ENCODE measurements around the gene NFE2L1. TPM values are rescaled to one million over a fixed set of nuclear protein-coding genes. Genes with fewer than 3 reads are reported as not detected.
"Not testable (repeated sequence)": the region's sequence is repeated elsewhere in the genome, so short reads cannot be mapped to it uniquely, and the experiment has no call there.

The NFE2L1 gene
- total RNA-seq, 1 donor from 2014 or later: 911 TPM

GRCh38 chr17:48058393-48059124 is 10.4 kb downstream of the NFE2L1 start:
- ATAC-seq (ENCODE audit: poor library complexity): no peak
- DNase-seq: no peak
- intact Hi-C loops (cut with DNase I): no loop called here

DNA sequence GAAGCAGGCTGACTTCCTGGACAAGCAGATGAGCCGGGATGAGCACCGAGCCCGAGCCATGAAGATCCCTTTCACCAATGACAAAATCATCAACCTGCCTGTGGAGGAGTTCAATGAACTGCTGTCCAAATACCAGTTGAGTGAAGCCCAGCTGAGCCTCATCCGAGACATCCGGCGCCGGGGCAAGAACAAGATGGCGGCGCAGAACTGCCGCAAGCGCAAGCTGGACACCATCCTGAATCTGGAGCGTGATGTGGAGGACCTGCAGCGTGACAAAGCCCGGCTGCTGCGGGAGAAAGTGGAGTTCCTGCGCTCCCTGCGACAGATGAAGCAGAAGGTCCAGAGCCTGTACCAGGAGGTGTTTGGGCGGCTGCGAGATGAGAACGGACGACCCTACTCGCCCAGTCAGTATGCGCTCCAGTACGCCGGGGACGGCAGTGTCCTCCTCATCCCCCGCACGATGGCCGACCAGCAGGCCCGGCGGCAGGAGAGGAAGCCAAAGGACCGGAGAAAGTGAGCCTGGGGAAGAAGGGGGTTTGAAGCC is 11.0 kb downstream of the NFE2L1 start:
- DNase-seq (no peak), ATAC-seq (ENCODE audit: poor library complexity) (no peak)
- intact Hi-C loops (cut with DNase I): no loop called here

- DNase-seq (no peak), ATAC-seq (ENCODE audit: poor library complexity) (no peak)
- intact Hi-C loops (cut with DNase I): no loop called here
Measured at GRCh38 chr17:48060249-48060648, 12.1 kb downstream of the NFE2L1 start.

DNA sequence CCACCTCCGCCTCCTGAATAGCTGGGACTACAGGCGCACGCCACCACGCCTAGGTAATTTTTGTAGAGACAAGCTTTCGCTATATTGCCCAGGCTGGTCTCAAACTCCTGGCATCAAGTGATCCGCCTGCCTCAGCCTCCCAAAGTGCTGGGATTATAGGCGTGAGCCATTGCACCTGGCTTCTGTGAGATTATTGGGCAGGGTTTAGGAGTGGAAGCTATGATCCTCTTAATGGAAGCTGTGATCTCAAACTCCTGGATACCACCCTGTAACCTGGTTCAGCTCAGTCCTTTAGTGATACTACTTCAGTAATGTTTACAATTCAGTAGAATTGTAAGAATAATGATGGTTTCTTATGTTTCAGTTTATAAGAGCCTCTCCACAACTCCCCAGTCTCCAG is 14.1 kb downstream of the NFE2L1 start:
- ATAC-seq (ENCODE audit: poor library complexity): no peak
- no peak for DNase-seq
- intact Hi-C loops (cut with DNase I): no loop called here

DNA sequence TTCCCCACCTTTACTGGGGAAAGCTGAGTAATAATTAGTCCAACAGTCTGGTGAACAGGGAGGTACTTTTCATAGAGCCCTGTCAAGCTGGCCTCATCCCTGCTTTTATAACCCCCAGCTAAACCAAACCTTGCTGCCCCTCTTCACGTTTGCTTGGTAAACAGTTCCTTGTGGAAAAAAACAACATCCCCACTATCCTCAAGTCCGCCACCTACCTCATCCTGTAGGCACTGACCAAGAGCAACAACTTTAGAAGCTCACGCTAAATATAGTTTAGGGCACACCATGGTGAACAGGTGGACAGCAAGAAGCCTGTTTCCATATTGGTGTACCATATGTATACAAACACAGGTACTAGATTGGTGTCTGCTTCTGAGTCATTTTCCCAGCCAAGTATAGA is 16.5 kb downstream of the NFE2L1 start:
- no peak for DNase-seq
- peak; percentile 8 for ATAC-seq (ENCODE audit: poor library complexity)
- intact Hi-C loops (cut with DNase I): no loop called here

- intact Hi-C loops (cut with DNase I): no loop called here
- DNase-seq (no peak), ATAC-seq (ENCODE audit: poor library complexity) (no peak)
Measured at GRCh38 chr17:48066192-48066591, 18.0 kb downstream of the NFE2L1 start.

DNA sequence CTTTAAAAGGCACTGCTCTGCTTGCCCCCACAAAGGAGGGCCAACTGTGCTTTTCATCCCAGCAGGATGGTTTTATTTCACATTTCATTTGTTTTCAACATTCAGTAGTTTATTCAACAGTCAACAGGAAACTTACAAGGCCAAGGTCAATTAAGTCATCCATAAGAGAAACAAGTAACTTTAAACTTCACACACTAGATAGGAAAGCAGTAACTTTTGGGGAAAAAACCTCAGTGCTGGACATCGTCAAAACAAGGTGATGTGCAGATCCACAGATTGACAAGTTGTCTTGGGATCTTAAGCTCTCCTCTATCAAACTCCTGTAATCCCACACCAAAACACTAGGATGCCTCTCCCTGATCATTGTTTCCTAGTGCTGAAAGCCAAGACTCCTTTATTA is 18.5 kb downstream of the NFE2L1 start:
- intact Hi-C loops (cut with DNase I): no loop called here
- no peak for DNase-seq
- ATAC-seq (ENCODE audit: poor library complexity): no peak

- intact Hi-C loops (cut with DNase I): no loop called here
- ATAC-seq (ENCODE audit: poor library complexity): no peak
- DNase-seq: no peak
Measured at GRCh38 chr17:48067245-48067644, 19.1 kb downstream of the NFE2L1 start.

DNA sequence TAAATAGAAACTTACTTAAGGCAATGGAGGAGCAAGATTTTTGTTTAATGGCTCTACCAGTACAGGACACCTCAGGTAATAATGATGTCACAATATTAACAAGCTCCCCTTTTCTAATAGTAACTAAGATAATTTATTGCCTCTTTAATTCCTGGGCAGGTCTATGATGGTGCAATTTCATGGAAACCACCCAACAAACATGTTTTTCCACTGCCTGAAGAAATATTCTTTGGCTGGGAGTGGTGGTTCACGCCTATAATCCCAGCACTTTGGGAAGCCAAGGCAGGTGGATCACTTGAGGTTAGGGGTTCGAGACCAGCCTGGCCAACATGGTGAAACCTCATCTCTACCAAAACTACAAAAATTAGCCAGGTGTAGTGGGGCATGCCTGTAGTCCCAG is 19.6 kb downstream of the NFE2L1 start:
- not testable (repeated sequence) for ATAC-seq (ENCODE audit: poor library complexity)

GRCh38 chr17:48068491-48068961 is 20.4 kb downstream of the NFE2L1 start:
- intact Hi-C loops (cut with DNase I): no loop called here
- no peak for ATAC-seq (ENCODE audit: poor library complexity)
- no peak for DNase-seq

More for the DNA sequence above, 19.6 kb downstream of the NFE2L1 start:
- intact Hi-C loops (cut with DNase I); DNase-seq: not testable (repeated sequence)

DNA sequence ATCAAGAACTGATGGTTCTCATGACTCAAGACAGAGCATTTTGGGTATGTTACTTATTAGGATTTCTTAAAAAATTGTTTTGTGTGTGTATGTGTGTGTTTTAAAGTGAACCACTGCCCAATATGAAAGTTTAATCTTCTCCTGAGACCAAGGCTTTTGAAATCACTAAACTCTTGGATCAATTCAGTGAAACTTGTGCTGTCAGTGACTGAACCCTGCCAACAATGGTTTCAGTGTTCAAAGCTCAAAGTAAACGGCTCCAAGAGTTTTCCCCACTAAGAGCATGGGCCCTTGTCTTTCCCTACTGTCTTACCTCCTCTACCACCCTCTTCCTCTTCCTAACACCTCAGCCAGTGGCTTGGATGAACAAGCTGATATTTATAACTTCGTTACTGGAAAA is 22.0 kb downstream of the NFE2L1 start:
- no peak for ATAC-seq (ENCODE audit: poor library complexity)
- no peak for DNase-seq
- intact Hi-C loops (cut with DNase I): no loop called here

DNA sequence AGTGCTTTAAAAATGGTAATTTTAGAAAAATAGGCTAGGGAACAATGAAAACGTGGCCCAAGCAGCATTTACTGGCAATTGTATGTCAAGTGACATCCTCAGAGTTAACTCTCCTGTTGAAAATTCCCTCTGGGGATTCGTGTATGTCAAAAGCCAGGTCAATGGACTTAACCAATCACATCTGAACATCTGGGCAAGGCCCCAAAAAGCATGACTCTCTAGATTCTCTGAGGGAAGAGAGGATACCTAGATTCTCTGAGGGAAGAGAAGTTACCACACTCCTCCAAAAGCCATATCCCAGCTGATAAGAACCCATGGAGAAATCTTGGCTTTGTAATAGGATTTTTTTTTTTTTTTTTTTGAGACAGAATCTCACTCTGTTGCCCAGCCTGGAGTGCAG is 23.5 kb downstream of the NFE2L1 start:
- ATAC-seq (ENCODE audit: poor library complexity) (no peak), DNase-seq (no peak)
- intact Hi-C loops (cut with DNase I): no loop called here

GRCh38 chr17:48072811-48073210 is 24.7 kb downstream of the NFE2L1 start:
- DNase-seq; intact Hi-C loops (cut with DNase I); ATAC-seq (ENCODE audit: poor library complexity): not testable (repeated sequence)

GRCh38 chr17:48073566-48074094 is 25.5 kb downstream of the NFE2L1 start:
- intact Hi-C loops (cut with DNase I): loop anchor here (2.0 kb wide), 1 partner anchor 47 kb away; no protein-coding TSS in a partner anchor
- ATAC-seq (ENCODE audit: poor library complexity); DNase-seq: not testable (repeated sequence)

DNA sequence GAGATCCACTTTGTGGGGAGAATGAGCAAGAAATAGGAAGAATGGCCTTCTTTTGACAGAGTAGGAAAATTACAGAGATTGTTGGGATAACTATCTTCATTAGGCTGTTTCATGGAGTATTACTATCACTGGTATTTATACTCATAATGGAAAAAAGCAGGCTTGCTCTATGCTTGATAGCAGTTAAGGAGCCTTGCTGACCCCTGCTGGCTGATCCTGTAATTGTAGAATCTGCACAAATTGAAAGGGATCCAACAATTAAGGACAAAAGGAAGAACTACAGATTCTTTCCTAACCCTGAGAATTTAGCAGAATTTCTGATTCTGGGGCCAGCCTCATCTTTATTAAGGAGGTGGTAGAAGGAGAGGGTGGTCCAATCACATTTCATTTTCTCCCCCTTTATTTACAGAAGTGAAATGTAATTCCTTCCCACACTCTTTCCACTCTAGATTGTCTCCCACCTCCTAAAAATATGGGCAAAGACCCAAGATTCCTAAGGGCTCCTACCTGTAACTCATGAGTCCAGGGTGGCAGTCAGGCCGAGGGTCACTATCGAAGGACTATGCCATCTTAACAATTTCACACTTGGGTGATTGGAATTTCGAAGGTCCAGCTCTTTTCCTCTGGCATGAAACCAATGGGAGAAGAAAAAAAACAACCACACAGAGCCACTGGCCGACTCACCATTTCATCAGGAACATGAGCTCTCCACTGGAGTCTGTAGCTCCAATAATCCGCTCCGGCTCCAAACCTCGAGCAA is 26.3 kb downstream of the NFE2L1 start:
- peak; percentile 76 for DNase-seq
- intact Hi-C loops (cut with DNase I): loop anchor here (2.0 kb wide), 1 partner anchor 48 kb away; no protein-coding TSS in a partner anchor
- ATAC-seq (ENCODE audit: poor library complexity): peak; percentile 86

DNA sequence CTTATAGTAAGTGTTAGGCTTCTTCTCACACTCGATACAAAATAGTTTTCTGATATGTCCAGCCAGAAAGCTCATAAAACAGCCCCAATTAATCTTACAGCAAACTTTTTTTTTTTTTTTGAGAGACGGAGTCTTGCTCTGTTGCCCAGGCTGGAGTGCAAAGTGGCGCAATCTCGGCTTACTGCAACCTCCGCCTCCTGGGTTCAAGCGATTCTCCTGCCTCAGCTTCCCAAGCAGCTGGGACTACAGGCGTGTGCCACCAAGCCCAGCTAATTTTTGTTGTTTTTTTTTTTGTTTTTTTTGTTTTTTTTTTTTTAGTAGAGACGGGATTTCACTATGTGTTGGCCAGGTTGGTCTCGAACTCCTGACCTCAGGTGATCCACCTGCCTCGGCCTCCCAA is 29.0 kb downstream of the NFE2L1 start:
- intact Hi-C loops (cut with DNase I); ATAC-seq (ENCODE audit: poor library complexity); DNase-seq: not testable (repeated sequence)

- DNase-seq (no peak), ATAC-seq (ENCODE audit: poor library complexity) (no peak)
- intact Hi-C loops (cut with DNase I): no loop called here
Measured at GRCh38 chr17:48081858-48082257, 33.7 kb downstream of the NFE2L1 start.

DNA sequence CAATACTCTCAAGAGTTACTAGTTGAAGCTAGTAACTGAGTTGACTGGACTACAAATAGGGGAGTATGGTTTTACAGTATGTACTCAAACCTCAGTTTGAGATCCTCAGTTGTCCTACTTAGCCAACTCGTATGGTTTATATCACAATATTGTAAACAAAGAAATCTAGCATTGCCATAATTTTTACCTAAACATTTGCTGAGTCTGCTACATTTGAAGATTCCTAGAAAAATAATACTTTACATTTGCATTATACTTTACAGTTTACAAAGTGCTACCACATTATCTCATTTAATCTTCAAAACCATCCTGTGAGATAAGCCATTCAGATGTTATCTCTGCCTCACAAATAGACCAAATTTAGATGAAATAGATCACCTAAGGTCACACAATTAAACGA is 36.8 kb downstream of the NFE2L1 start:
- intact Hi-C loops (cut with DNase I): loop anchor here (5.0 kb wide), 1 partner anchor 42 kb away; no protein-coding TSS in a partner anchor
- ATAC-seq (ENCODE audit: poor library complexity) (no peak), DNase-seq (no peak)

- ATAC-seq (ENCODE audit: poor library complexity) (no peak), DNase-seq (no peak)
- intact Hi-C loops (cut with DNase I): no loop called here
Measured at GRCh38 chr17:48093341-48094045, 45.3 kb downstream of the NFE2L1 start.

Data from Right ventricle myocardium superior (tissue), 1 donor.